Measurements from ENCODE around the gene CCDC92. TPM values are rescaled to one million over a fixed set of nuclear protein-coding genes. Genes with fewer than 3 reads are reported as not detected.

Gene CCDC92
- total RNA-seq, 1 donor from 2014 or later = 38.9 TPM

DNA sequence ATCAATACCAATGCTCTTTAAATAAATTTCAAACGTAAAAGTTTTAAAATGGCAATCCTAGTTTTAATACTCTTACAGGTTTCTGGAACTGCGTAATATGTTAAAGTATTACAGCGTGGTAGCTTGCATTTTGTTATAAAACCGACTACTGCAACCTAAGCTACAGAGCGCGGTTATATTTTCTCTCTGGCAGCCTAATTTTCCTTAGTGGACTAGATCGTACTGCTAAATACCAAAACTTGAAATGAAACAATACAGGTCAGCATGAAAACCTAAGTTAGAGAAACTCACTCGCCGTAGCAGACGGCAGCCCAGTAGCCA, 1.2 kb downstream of the CCDC92 start:
- Mint-ChIP-seq H3K36me3 (ENCODE audit: low read depth, unreplicated experiment) (peaks cover 17% of the 10 kb centered on the region), H3K27me3 (ENCODE audit: low read depth, unreplicated experiment) (peaks cover 4% of the 10 kb centered on the region), H3K27ac (ENCODE audit: unreplicated experiment) (peak overlapping the region; percentile 96), H3K4me1 (ENCODE audit: low read depth, unreplicated experiment) (peaks cover 28% of the 10 kb centered on the region), H3K9me3 (ENCODE audit: unreplicated experiment) (no peaks in the 10 kb centered on the region), H3K4me3 (ENCODE audit: unreplicated experiment) (peak overlapping the region; percentile 99)
- H2AFZ ChIP-seq (ENCODE audit: low read depth, low read length) = peak overlapping the region; percentile 71
- no peaks in the 10 kb centered on the region for H3K9me3 ChIP-seq (ENCODE audit: insufficient read depth, low read depth, low read length)
- H3K79me2 ChIP-seq (ENCODE audit: insufficient read depth, low read length) = peaks cover 76% of the 10 kb centered on the region
- peaks cover 33% of the 10 kb centered on the region for H3K4me1 ChIP-seq (ENCODE audit: insufficient read depth, low read length)
- TF ChIP-seq, protein P1, sequence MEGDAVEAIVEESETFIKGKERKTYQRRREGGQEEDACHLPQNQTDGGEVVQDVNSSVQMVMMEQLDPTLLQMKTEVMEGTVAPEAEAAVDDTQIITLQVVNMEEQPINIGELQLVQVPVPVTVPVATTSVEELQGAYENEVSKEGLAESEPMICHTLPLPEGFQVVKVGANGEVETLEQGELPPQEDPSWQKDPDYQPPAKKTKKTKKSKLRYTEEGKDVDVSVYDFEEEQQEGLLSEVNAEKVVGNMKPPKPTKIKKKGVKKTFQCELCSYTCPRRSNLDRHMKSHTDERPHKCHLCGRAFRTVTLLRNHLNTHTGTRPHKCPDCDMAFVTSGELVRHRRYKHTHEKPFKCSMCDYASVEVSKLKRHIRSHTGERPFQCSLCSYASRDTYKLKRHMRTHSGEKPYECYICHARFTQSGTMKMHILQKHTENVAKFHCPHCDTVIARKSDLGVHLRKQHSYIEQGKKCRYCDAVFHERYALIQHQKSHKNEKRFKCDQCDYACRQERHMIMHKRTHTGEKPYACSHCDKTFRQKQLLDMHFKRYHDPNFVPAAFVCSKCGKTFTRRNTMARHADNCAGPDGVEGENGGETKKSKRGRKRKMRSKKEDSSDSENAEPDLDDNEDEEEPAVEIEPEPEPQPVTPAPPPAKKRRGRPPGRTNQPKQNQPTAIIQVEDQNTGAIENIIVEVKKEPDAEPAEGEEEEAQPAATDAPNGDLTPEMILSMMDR (IDR thresholded peaks at IDR 0.05; ENCODE audit: insufficient read depth, low read depth, low read length) = no peak
- no peak for TF ChIP-seq EZH2 (IDR thresholded peaks at IDR 0.05; ENCODE audit: insufficient read depth, low read length)
- H3K9ac ChIP-seq (ENCODE audit: low read length) = peak overlapping the region; percentile 86
- peaks cover 51% of the 10 kb centered on the region for H4K20me1 ChIP-seq (ENCODE audit: insufficient read depth, low read length)
- peak overlapping the region; percentile 80 for H3K4me3 ChIP-seq (ENCODE audit: insufficient read depth, low read depth, low read length)
- H3K27ac ChIP-seq (ENCODE audit: low read depth, low read length) = peak overlapping the region; percentile 55
- DNase-seq (ENCODE audit: low read depth) (no peak), FAIRE-seq (no peak)
- no peaks in the 10 kb centered on the region for H3K36me3 ChIP-seq (ENCODE audit: insufficient read depth, low read length)
- H3K27me3 ChIP-seq (ENCODE audit: insufficient read depth, low read length) = no peaks in the 10 kb centered on the region
- H3K4me2 ChIP-seq (ENCODE audit: low read length) = peak overlapping the region; percentile 94

DNA sequence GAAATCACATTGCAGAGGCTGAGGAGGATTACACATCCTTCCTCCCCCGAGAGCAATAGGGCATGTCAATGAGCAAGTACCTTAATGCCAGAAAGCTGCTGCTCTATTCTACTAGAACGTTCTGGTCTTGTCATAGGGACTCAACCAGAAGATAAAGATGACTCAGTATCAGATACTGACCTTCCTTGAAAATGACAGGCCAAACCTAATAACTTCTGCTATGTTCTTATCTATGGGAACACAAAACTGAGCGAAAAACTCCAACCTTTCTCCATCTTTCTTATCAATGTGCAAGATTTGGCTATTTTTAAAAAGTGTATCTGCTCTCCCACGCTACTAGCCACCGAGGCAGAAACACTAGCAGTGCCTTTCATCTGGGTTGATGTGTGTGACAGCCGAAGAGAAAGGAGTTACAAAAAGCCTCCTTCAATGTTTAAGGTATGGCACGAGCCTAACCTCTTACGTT, 5.5 kb downstream of the CCDC92 start:
- H3K4me1 ChIP-seq (ENCODE audit: insufficient read depth, low read length) = peaks cover 31% of the 10 kb centered on the region
- no peak for DNase-seq (ENCODE audit: low read depth)
- Mint-ChIP-seq H3K36me3 (ENCODE audit: low read depth, unreplicated experiment) (peaks cover 19% of the 10 kb centered on the region), H3K4me1 (ENCODE audit: low read depth, unreplicated experiment) (peaks cover 25% of the 10 kb centered on the region), H3K27ac (ENCODE audit: unreplicated experiment) (no peak overlapping the region), H3K27me3 (ENCODE audit: low read depth, unreplicated experiment) (peaks cover 4% of the 10 kb centered on the region), H3K4me3 (ENCODE audit: unreplicated experiment) (no peak overlapping the region), H3K9me3 (ENCODE audit: unreplicated experiment) (no peaks in the 10 kb centered on the region)
- H3K4me3 ChIP-seq (ENCODE audit: insufficient read depth, low read depth, low read length) = no peak overlapping the region
- peaks cover 74% of the 10 kb centered on the region for H3K79me2 ChIP-seq (ENCODE audit: insufficient read depth, low read length)
- H3K9ac ChIP-seq (ENCODE audit: low read length) = no peak overlapping the region
- no peak overlapping the region for H2AFZ ChIP-seq (ENCODE audit: low read depth, low read length)
- H4K20me1 ChIP-seq (ENCODE audit: insufficient read depth, low read length) = peaks cover 62% of the 10 kb centered on the region
- H3K27ac ChIP-seq (ENCODE audit: low read depth, low read length) = no peak overlapping the region
- TF ChIP-seq EZH2 (IDR thresholded peaks at IDR 0.05; ENCODE audit: insufficient read depth, low read length) = no peak
- TF ChIP-seq, protein P1 (IDR thresholded peaks at IDR 0.05; ENCODE audit: insufficient read depth, low read depth, low read length) = no peak
- no peaks in the 10 kb centered on the region for H3K36me3 ChIP-seq (ENCODE audit: insufficient read depth, low read length)
- H3K4me2 ChIP-seq (ENCODE audit: low read length) = peak overlapping the region; percentile 43
- H3K27me3 ChIP-seq (ENCODE audit: insufficient read depth, low read length) = no peaks in the 10 kb centered on the region
- peak; percentile 13 for FAIRE-seq
- H3K9me3 ChIP-seq (ENCODE audit: insufficient read depth, low read depth, low read length) = no peaks in the 10 kb centered on the region

DNA sequence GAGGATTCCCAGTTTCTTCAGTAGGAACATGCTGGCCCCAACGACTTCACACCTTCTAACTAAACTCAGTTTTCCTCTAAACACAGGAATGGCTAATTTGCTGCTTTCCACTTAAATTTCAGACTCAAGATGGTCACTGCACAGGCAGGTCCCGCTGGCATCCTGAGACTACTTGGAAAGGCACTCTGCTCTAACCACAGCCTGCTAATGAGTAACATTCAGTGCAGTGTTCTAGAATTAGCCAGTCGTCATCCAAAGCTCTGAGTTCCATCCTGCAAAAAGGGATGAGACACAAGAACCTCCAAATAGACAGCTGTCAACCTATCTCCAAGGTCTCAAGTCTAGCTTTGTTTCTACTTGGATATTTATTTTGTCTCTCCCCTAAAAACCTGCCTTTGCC, 6.0 kb downstream of the CCDC92 start:
- peak overlapping the region; percentile 43 for H3K4me2 ChIP-seq (ENCODE audit: low read length)
- Mint-ChIP-seq H3K27ac (ENCODE audit: unreplicated experiment) (no peak overlapping the region), H3K4me3 (ENCODE audit: unreplicated experiment) (no peak overlapping the region), H3K27me3 (ENCODE audit: low read depth, unreplicated experiment) (peaks cover 4% of the 10 kb centered on the region), H3K36me3 (ENCODE audit: low read depth, unreplicated experiment) (peaks cover 19% of the 10 kb centered on the region), H3K4me1 (ENCODE audit: low read depth, unreplicated experiment) (peaks cover 25% of the 10 kb centered on the region), H3K9me3 (ENCODE audit: unreplicated experiment) (no peaks in the 10 kb centered on the region)
- H3K36me3 ChIP-seq (ENCODE audit: insufficient read depth, low read length) = no peaks in the 10 kb centered on the region
- H3K4me3 ChIP-seq (ENCODE audit: insufficient read depth, low read depth, low read length) = no peak overlapping the region
- H3K27me3 ChIP-seq (ENCODE audit: insufficient read depth, low read length) = no peaks in the 10 kb centered on the region
- no peaks in the 10 kb centered on the region for H3K9me3 ChIP-seq (ENCODE audit: insufficient read depth, low read depth, low read length)
- DNase-seq (ENCODE audit: low read depth) (peak; percentile 76), FAIRE-seq (no peak)
- H3K27ac ChIP-seq (ENCODE audit: low read depth, low read length) = no peak overlapping the region
- H3K9ac ChIP-seq (ENCODE audit: low read length) = no peak overlapping the region
- H2AFZ ChIP-seq (ENCODE audit: low read depth, low read length) = no peak overlapping the region
- TF ChIP-seq EZH2 (IDR thresholded peaks at IDR 0.05; ENCODE audit: insufficient read depth, low read length) = no peak
- TF ChIP-seq, protein P1 (IDR thresholded peaks at IDR 0.05; ENCODE audit: insufficient read depth, low read depth, low read length) = no peak
- H3K4me1 ChIP-seq (ENCODE audit: insufficient read depth, low read length) = peaks cover 31% of the 10 kb centered on the region
- H3K79me2 ChIP-seq (ENCODE audit: insufficient read depth, low read length) = peaks cover 69% of the 10 kb centered on the region
- H4K20me1 ChIP-seq (ENCODE audit: insufficient read depth, low read length) = peaks cover 66% of the 10 kb centered on the region

All from astrocyte (in vitro differentiated cells and primary cell).